AG04450 (cell line): ENCODE measurements around the gene TEKT3. TPM values are rescaled to one million over a fixed set of nuclear protein-coding genes. Genes with fewer than 3 reads are reported as not detected.

Experiments
- CTCF ChIA-PET: fragments of 300-600, 350-600 bp; formaldehyde crosslinking; extraction: SDS; loops from one replicate; lab custom pipeline; 2022; ENCODE audit warnings: antibody characterized with exemption, inconsistent platforms; lab: Charles Lee
- POLR2A ChIA-PET: fragments of 350-600 bp; formaldehyde crosslinking; extraction: SDS; loops from one replicate; lab custom pipeline; 2021; ENCODE audit warnings: antibody characterized with exemption, inconsistent platforms; lab: Yijun Ruan, JAX
- DNase-seq: peaks from one replicate; pipeline ENCODE4 v3.0.0-alpha.2; 2011; ENCODE audit warnings: low read depth, low spot score
- H3K27ac ChIP-seq: one replicate; pipeline ENCODE4 v1.5.1; 2012; ENCODE audit warnings: low read depth, low read length, control low read depth
- H3K27me3 ChIP-seq: one replicate; pipeline ENCODE4 v1.6.0; 2012; ENCODE audit warnings: low read length; ENCODE audit not compliant: control insufficient read depth, insufficient read depth
- H3K4me3 ChIP-seq: 2 replicates; pipeline ENCODE4 v1.5.1; 2011; ENCODE audit warnings: mild to moderate bottlenecking, low read depth, low read length, control low read depth
- H3K9me3 ChIP-seq: 2 replicates; pipeline ENCODE4 v1.5.1; 2012; ENCODE audit warnings: low read length; ENCODE audit not compliant: control insufficient read depth, insufficient read depth
- polyA plus RNA-seq: library from polyadenylated mRNA; depleted of rRNA; stranded (reverse); fragments of >200 nt; gene quantifications from 2 replicates; pipeline ENCODE4 v1.2.3, GENCODE V29; 2011
- TF ChIP-seq, protein P1 (sequence below): IDR thresholded peaks from 2 replicates; pipeline ENCODE4 v1.5.1; 2011; ENCODE audit warnings: low read depth, low read length, control low read depth, inconsistent platforms

TEKT3 gene
- polyA plus RNA-seq, 1 experiment: 0.69 TPM

GRCh38 chr17:15289285-15290183 lies 51.9 kb downstream of the TEKT3 start:
- H3K27me3 ChIP-seq: no peaks in the 10 kb centered on the region
- POLR2A ChIA-PET: interaction anchor here (0.6 to 1.4 kb wide), 2 partner anchors 134 to 168 kb away, joined by 4 to 5 read pairs; no protein-coding TSS in a partner anchor
- DNase-seq: no peak
- H3K4me3 ChIP-seq: no peak overlapping the region
- TF ChIP-seq, protein P1, sequence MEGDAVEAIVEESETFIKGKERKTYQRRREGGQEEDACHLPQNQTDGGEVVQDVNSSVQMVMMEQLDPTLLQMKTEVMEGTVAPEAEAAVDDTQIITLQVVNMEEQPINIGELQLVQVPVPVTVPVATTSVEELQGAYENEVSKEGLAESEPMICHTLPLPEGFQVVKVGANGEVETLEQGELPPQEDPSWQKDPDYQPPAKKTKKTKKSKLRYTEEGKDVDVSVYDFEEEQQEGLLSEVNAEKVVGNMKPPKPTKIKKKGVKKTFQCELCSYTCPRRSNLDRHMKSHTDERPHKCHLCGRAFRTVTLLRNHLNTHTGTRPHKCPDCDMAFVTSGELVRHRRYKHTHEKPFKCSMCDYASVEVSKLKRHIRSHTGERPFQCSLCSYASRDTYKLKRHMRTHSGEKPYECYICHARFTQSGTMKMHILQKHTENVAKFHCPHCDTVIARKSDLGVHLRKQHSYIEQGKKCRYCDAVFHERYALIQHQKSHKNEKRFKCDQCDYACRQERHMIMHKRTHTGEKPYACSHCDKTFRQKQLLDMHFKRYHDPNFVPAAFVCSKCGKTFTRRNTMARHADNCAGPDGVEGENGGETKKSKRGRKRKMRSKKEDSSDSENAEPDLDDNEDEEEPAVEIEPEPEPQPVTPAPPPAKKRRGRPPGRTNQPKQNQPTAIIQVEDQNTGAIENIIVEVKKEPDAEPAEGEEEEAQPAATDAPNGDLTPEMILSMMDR: no peak
- no peaks in the 10 kb centered on the region for H3K9me3 ChIP-seq
- CTCF ChIA-PET: interaction anchor here (0.5 kb wide), 1 partner anchor 11 kb away, joined by 4 read pairs; no protein-coding TSS in a partner anchor
- peak overlapping the region; percentile 33 for H3K27ac ChIP-seq

- H3K9me3 ChIP-seq: no peaks in the 10 kb centered on the region
- POLR2A ChIA-PET: no interaction called here
- CTCF ChIA-PET: interaction anchor here (0.5 kb wide), 1 partner anchor 10 kb away, joined by 4 read pairs; no protein-coding TSS in a partner anchor
- no peaks in the 10 kb centered on the region for H3K27me3 ChIP-seq
- H3K27ac ChIP-seq: no peak overlapping the region
- no peak for DNase-seq
- TF ChIP-seq, protein P1: no peak
- no peak overlapping the region for H3K4me3 ChIP-seq
Observed at GRCh38 chr17:15288859-15289258, 52.5 kb downstream of the TEKT3 start.

- ChIA-PET POLR2A (no interaction called here), CTCF (no interaction called here)
- H3K4me3 ChIP-seq: no peak overlapping the region
Observed at GRCh38 chr17:15287538-15288267, 53.7 kb downstream of the TEKT3 start.

DNA sequence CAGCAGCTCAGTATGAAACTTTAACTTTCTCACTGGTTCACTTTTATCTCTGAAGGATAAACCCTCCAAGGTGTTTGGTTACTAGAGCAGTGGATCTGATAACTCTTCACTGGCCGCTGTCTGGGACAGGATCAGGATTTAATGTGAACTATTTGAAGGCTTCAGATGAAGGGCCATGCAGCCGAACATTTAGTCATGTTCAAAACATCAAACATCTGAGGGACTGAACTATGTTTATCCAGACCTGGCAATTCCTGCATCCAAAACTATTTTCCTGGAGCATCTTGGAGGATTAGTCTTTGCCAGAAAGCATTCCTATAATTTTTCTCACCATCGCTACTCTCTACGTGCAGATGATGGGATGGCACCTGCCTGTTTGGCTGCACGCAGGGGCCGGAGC lies 55.9 kb downstream of the TEKT3 start:
- ChIA-PET POLR2A (no interaction called here), CTCF (no interaction called here)
- Histone ChIP-seq H3K9me3 (no peaks in the 10 kb centered on the region), H3K27me3 (no peaks in the 10 kb centered on the region), H3K27ac (no peak overlapping the region), H3K4me3 (no peak overlapping the region)
- TF ChIP-seq, protein P1: no peak
- DNase-seq: no peak

More at GRCh38 chr17:15287538-15288267, 53.7 kb downstream of the TEKT3 start:
- H3K9me3 ChIP-seq: no peaks in the 10 kb centered on the region
- H3K27me3 ChIP-seq: no peaks in the 10 kb centered on the region
- no peak for DNase-seq
- TF ChIP-seq, protein P1: no peak
- no peak overlapping the region for H3K27ac ChIP-seq
